PC-9 (cell line): ENCODE data around the gene AGBL4. TPM values are rescaled to one million over a fixed set of nuclear protein-coding genes. Genes with fewer than 3 reads are reported as not detected.
A peak's percentile ranks its signal among the peaks of the same experiment; 100 is the strongest.

Experiments
- BruUV-seq: library from RNA; stranded (reverse); fragments of 400-500 nt; replicated peaks from 2 replicates; lab custom pipeline; 2021; lab: Mats Ljungman, UMichigan
- CTCF ChIA-PET: fragments of 300-600 bp; sonication (Branson Sonifier 250); formaldehyde crosslinking; loops from one replicate; lab custom pipeline; 2022; ENCODE audit warnings: antibody characterized with exemption; lab: Charles Lee
- POLR2A ChIA-PET: fragments of 300-600 bp; sonication (Branson Sonifier 250); formaldehyde crosslinking; loops from one replicate; lab custom pipeline; 2022; ENCODE audit warnings: antibody characterized with exemption; ENCODE audit not compliant: unreplicated experiment; lab: Charles Lee
- DNase-seq, 2 experiments: peaks; one replicate each; pipeline versions ENCODE4 v3.0.0 to v3.0.0-alpha.2; 2015 to 2022; ENCODE audit warnings: mixed read lengths in 1 of 2
- H2AFZ ChIP-seq: fragments of 200-600 bp; sonication (generic); 2 replicates; pipeline ENCODE4 v1.8.1; 2017; ENCODE audit warnings: antibody characterized with exemption
- H3F3A ChIP-seq: fragments of 200-600 bp; sonication (generic); 2 replicates; pipeline ENCODE4 v1.8.1; 2017; ENCODE audit warnings: antibody characterized with exemption, mild to moderate bottlenecking, low read depth; ENCODE audit not compliant: insufficient read depth
- H3K27ac ChIP-seq: fragments of 200-600 bp; sonication (generic); 2 replicates; pipeline ENCODE4 v1.6.1; 2016; ENCODE audit warnings: mixed run types
- H3K27me3 ChIP-seq: fragments of 200-600 bp; sonication (generic); 2 replicates; pipeline ENCODE4 v1.6.1; 2016; ENCODE audit warnings: low read depth, mixed run types; ENCODE audit not compliant: insufficient read depth
- H3K36me3 ChIP-seq: fragments of 200-600 bp; sonication (generic); 2 replicates; pipeline ENCODE4 v1.6.1; 2016; ENCODE audit warnings: low read depth, mixed run types
- H3K4me1 ChIP-seq: fragments of 200-600 bp; sonication (generic); replicated peaks from 2 replicates; pipeline ENCODE4 v1.6.1; 2016; ENCODE audit warnings: mixed run types; ENCODE audit not compliant: insufficient read depth
- H3K4me2 ChIP-seq: fragments of 200-600 bp; sonication (generic); 2 replicates; pipeline ENCODE4 v1.6.1; 2017; ENCODE audit warnings: mixed run types
- H3K4me3 ChIP-seq: fragments of 200-600 bp; sonication (generic); 2 replicates; pipeline ENCODE4 v1.6.1; 2016; ENCODE audit warnings: mixed run types
- H3K79me2 ChIP-seq: fragments of 200-600 bp; sonication (generic); 2 replicates; pipeline ENCODE4 v1.6.1; 2017; ENCODE audit warnings: low read depth, mixed run types
- H3K9me2 ChIP-seq: fragments of 200-600 bp; sonication (generic); 2 replicates; pipeline ENCODE4 v1.8.1; 2017; ENCODE audit warnings: mild to moderate bottlenecking; ENCODE audit not compliant: insufficient read depth
- H3K9me3 ChIP-seq: fragments of 200-600 bp; sonication (generic); 2 replicates; pipeline ENCODE4 v1.8.1; 2016; ENCODE audit warnings: low read depth; ENCODE audit not compliant: insufficient read depth
- H4K20me1 ChIP-seq: fragments of 200-600 bp; sonication (generic); 2 replicates; pipeline ENCODE4 v1.8.1; 2017; ENCODE audit not compliant: insufficient read depth
- CTCF ChIP-seq: fragments of 200-600 bp; sonication (generic); conservative IDR thresholded peaks from 2 replicates; pipeline ENCODE4 v1.6.1; 2017; ENCODE audit warnings: mixed run types, antibody characterized with exemption, mild to moderate bottlenecking, moderate library complexity
- EZH2 ChIP-seq: fragments of 200-600 bp; sonication (generic); IDR thresholded peaks from 2 replicates; pipeline ENCODE4 v1.8.0; 2017; ENCODE audit warnings: antibody characterized with exemption, low read depth
- intact Hi-C: fragments of 100-400 bp; cut with micrococcal nuclease; formaldehyde crosslinking; loops from one replicate; pipeline ENCODE4 v1.10.0; 2022; ENCODE audit not compliant: unreplicated experiment
- total RNA-seq: library from RNA; stranded (reverse); gene quantifications from 2 replicates; pipeline ENCODE4 v1.2.3, GENCODE V29; 2021

The AGBL4 gene
- total RNA-seq, 1 experiment from 2014 or later: not detected

GRCh38 chr1:48697066-48697707, 1326.6 kb downstream of the AGBL4 start:
- intact Hi-C loops: loop anchor here (5.0 kb wide), 1 partner anchor 125 kb away; no protein-coding TSS in a partner anchor
- H3K4me2 ChIP-seq: no peak overlapping the region
- H3K27me3 ChIP-seq: peaks cover 32% of the 10 kb centered on the region
- no peak overlapping the region for H3K27ac ChIP-seq
- TF ChIP-seq EZH2 (no peak), CTCF (peak; percentile 86)
- BruUV-seq: no TSS peak
- H3K36me3 ChIP-seq: no peaks in the 10 kb centered on the region
- POLR2A ChIA-PET: no interaction called here
- H4K20me1 ChIP-seq: no peaks in the 10 kb centered on the region
- H3K9me3 ChIP-seq: no peaks in the 10 kb centered on the region
- H3K4me1 ChIP-seq: no peaks in the 10 kb centered on the region
- H3F3A ChIP-seq: no peaks in the 10 kb centered on the region
- no peak overlapping the region for H2AFZ ChIP-seq
- CTCF ChIA-PET: no interaction called here
- H3K9me2 ChIP-seq: no peaks in the 10 kb centered on the region
- H3K4me3 ChIP-seq: no peak overlapping the region
- peak in 1 of 2 experiments; percentile 38 for DNase-seq
- H3K79me2 ChIP-seq: no peaks in the 10 kb centered on the region

- H3K9me2 ChIP-seq: no peaks in the 10 kb centered on the region
- no TSS peak for BruUV-seq
- ChIA-PET POLR2A (no interaction called here), CTCF (no interaction called here)
- H3K9me3 ChIP-seq: no peaks in the 10 kb centered on the region
- H3K4me3 ChIP-seq: no peak overlapping the region
- no peaks in the 10 kb centered on the region for H4K20me1 ChIP-seq
- H3K4me2 ChIP-seq: no peak overlapping the region
- H3K27ac ChIP-seq: no peak overlapping the region
- no peaks in the 10 kb centered on the region for H3K36me3 ChIP-seq
- H3K79me2 ChIP-seq: no peaks in the 10 kb centered on the region
- H3K4me1 ChIP-seq: no peaks in the 10 kb centered on the region
- no peaks in the 10 kb centered on the region for H3F3A ChIP-seq
- intact Hi-C loops: loop anchor here (5.0 kb wide), 1 partner anchor 123 kb away; no protein-coding TSS in a partner anchor
- TF ChIP-seq EZH2 (no peak), CTCF (no peak)
- H2AFZ ChIP-seq: no peak overlapping the region
- DNase-seq: no peak
- H3K27me3 ChIP-seq: peaks cover 38% of the 10 kb centered on the region
These were observed 1328.6 kb downstream of the AGBL4 start for GRCh38 chr1:48695161-48695560.

- Histone ChIP-seq H3K9me2 (no peaks in the 10 kb centered on the region), H3K4me2 (no peak overlapping the region), H3K36me3 (no peaks in the 10 kb centered on the region), H3K4me3 (no peak overlapping the region), H3K4me1 (no peaks in the 10 kb centered on the region), H2AFZ (no peak overlapping the region), H3K27ac (no peak overlapping the region), H3K9me3 (no peaks in the 10 kb centered on the region), H3F3A (no peaks in the 10 kb centered on the region), H4K20me1 (no peaks in the 10 kb centered on the region), H3K79me2 (no peaks in the 10 kb centered on the region), H3K27me3 (peaks cover 38% of the 10 kb centered on the region)
- DNase-seq: no peak
- TF ChIP-seq EZH2: no peak
- POLR2A ChIA-PET: no interaction called here
- BruUV-seq: no TSS peak
- intact Hi-C loops: no loop called here
- CTCF ChIA-PET: no interaction called here
These were observed 1330.0 kb downstream of the AGBL4 start for GRCh38 chr1:48693674-48694320.
